HG02678 (cell line): Measurements from ENCODE around the gene SHPK.
"Not testable (repeated sequence)": the region's sequence is repeated elsewhere in the genome, so short reads cannot be mapped to it uniquely, and the experiment has no call there.

Source experiments
- ATAC-seq: cut with Tn5 transposase; IDR thresholded peaks from one replicate; pipeline ENCODE4 v1.9.1; 2021; ENCODE audit warnings: mild to moderate bottlenecking, moderate library complexity; ENCODE audit not compliant: unreplicated experiment

Gene SHPK

DNA sequence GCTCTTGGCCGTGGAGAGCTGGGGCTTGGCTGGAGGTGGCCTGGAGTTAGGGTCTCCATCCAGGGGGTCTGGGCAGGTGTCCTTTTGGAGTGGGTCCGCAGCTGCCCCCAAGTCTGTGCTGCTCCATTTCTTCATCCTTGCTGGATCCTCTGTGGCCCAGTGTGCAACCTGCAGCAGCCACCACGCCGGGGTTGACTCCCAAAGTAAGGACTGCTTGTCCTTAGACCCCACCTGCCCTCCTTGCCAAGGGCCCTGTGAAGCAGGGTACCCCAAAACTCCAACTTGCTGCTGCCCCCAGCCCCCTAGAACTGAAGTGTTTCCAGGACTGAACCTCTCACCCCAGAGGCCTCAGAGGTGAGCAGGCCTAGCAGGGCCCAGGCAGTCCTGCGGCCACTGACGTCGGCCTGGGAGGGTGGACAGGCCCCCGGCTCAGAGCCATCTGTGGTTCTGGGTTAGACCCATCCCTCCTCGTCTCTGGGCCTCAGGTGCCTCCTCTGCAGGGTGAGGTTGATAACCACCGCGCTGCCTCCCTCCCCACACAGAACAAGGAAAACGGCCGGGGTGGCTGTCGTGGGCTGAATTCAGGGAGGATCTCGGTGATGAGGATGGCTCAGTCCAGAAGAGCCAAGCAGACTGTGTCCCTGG, 43.7 kb downstream of the SHPK start:
- ATAC-seq = no peak

DNA sequence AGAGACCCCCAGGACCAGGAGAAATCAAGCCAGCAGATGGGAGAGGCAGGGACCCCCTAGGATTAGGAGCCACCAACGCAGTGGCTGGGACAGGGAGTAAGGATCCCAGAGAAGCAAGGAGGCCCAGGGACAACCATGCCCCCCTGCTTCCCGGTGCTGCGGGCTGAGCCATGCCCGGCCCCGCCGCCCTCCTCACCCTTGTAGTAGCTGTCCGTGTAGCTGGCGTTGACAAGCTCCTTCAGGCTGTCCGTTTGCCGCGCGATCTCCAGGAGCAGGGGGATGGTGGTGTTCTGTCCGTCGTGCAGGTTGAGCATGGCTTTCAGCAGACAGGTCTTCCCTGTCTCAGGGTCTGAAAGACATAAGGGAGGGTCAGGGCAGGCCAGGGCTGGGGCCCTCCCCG, 45.3 kb downstream of the SHPK start:
- ATAC-seq = no peak

DNA sequence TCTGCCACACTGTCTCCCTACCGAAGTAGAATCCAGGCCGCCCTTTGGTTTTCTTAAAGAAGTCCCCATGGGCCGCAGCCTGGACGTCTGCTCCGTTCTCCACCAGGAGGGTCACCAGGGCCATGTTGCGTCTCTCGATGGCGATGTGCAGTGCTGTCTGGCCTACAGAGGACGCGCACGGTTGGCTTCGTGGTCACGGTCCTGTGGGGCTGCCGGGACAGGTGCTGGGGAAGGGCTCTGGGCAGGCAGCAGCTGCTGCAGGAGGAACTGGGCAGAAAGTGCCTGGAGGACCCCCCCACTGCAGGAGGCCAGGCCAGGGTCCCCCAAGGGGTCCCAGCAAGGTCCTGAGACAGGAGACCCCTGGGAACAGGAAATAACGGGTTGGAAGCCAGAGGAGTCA, 45.8 kb downstream of the SHPK start:
- ATAC-seq = no peak

DNA sequence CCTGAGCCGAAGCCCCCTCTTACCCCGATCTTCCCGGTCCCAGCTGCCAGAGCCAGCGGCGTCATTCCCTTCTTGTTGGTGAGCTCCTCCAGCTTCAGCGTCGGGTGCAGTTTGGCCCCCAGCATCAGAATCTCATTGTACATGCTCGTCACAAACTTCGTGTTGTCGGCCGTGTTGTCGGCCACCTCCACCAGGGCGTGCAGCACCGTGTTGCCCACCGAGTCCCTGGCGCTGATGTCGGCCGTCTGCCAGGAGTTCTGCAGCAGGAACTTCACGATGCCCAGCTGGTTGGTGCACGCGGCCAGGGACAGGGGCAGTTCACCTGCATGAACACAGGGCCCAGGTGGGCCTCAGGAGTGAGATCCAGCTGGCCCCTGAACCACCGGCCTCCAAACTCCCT, 46.3 kb downstream of the SHPK start:
- ATAC-seq = no peak

DNA sequence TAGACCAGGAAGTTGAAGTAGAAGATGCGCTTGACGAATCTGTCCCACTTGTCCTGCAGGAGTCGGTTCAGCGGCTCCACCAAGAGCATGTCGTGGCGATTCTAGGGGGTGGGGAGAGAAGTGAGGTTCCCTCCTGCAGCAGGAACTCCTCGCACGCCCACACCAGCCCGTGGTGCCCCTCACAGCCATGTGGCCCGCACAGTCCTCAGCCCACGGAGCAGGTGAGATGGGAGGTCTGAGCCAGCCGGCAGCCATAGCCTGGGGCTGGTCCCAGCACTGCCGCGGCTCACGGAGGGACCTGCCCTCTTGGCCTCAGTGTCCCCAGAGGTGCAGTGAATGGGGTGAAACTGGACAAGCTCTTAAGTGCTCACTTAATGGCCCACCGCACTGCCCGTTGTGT, 50.2 kb downstream of the SHPK start:
- no peak for ATAC-seq

DNA sequence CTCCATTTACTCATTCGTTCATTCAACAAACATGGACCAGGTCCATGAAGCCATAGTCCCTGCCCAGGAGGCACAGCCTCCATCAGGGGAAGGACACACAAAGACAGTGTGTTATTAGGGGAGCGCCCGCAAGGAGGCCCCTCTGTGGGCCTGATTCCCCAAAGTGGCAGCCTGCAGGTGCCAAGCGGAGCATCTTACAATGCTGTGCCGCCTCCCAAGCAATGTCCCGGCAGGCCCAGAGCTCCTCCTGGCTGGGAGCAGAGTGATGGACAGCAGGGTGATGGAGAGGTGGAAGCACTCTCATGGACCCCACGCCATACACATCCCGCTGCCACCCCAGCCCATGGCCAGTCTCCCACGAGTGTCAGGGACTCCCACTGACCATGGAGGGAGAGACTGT, 52.6 kb downstream of the SHPK start:
- ATAC-seq = no peak

DNA sequence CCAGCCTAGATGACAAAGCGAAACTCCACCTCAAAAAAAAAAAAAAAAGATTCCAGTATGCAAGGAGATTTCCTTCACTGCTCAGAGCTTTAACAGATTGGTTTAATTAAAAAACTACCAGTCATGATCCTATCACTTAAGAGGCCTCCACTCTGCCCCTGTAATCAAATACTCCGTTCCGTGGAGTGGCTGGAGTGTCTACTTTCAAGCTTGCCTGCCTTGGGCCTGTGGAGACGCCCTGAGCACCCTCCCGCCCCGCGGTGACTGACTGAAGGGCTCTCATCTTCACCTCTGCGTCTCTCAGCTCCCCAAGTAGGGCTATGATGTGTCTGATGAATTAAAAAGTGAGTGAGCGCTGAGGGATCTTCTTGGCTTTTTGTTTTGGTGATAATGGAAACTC, 53.1 kb downstream of the SHPK start:
- no peak for ATAC-seq

DNA sequence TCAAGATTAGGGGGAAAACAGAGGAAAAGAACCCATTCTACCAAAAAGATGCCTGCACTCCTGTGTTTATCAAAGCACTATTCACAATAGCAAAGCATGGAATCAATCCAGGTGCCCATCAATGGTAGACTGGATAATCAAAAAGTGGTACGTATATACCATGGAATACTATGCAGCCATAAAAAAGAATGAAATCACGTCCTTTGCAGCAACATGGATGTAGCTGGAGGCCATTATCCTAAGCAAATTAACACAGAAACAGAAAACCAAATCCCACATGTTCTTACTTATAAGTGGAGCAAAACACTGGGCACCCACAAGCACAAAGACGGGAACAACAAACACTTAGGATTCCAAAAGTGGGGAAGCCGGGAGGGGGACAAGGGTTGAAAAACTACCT, 57.4 kb downstream of the SHPK start:
- not testable (repeated sequence) for ATAC-seq

DNA sequence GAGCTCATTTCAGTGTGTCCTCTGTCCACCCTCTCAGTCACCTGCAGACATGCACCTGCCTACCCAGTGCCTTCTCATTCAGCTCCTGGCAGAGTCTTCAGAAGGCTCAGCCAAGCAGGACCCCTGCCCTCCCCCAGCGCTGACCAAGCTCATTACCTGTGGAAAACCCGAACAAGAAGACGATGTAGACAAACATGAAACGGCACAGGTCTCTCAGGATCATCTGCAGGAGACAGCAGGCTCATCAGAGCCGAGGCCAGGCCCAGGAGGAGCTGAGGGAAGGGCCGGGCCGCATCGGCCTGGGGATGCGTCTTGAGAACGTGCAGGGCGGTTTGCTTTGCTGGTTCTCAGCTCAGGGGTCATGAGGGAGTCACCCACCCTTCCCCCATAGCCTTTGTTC, 59.1 kb downstream of the SHPK start:
- ATAC-seq = no peak

DNA sequence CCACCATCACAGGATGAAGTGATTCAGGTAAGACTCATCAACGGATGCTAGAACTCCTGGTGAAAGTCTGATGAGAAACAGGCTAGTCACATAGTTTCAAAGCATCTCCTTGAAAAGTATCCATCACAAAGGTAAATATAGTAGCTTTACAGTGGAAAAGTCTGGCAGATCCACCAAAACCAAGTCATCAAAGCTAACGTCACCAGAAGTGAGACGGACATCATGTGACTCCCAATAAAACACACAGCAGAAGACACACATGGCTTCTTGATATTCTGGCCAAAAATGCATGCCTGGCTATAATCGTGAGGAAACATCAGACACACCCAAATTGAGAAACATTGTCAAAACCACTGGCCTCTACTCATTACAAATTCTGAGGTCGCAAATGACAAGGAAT, 60.5 kb downstream of the SHPK start:
- ATAC-seq = no peak

DNA sequence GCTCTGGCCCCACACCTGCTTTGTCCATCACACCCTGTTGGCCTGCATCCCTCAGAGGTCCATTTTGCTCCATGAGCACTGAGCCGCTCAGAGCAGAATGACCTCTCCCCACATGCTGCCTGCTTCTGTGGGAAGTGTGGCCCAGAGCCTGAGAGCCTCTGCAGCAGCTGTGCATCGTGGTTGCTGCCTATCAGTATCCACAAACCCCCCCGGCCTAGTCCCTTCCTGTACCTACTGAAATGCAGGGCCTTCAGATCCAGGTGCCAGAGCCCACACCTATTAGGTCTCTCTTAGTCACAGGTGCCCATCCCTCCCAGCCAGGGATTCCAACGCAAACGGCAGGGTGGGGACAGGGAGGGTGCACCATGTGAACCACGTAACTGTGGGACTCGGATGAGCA, 61.8 kb downstream of the SHPK start:
- ATAC-seq = no peak

DNA sequence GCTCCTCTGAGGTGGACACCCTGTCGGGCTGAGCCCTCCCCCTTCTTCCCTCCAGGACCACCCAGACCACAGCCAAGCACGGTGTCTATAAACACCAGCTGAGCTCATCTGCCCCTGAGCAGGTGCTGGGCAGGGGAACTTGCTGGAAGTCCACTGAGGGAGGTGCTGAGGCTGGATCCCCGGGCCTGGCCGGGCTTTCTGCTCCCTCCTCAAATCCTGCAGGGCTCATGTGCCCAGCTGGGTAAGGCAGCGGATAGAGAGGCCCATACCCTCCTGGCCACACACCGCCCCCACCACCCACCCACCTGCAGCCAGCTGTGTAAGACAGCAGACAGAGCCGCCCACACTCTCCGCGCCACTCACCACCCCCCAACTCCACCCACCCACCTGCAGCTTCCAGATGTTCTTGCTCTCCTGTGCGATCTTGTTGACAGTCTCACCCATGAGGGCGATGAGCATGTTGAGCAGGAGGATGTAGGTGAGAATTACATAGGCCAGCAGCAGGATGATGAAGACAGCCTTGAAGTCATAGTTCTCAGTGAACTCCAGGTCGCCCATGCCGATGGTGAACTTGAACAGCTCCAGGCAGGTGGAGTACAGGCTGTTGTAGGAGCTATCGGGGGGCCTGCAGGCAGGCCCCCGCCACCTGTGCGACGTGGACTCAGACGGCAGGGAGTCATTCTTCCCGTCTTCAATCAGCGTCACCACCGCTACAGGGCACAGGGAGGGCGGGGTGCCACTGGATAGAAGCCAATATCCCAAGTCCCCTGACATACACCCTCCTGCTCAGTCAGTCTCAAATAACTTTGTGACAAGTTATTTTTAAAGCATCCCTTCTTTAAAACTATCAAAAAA, 62.6 kb downstream of the SHPK start:
- no peak for ATAC-seq

DNA sequence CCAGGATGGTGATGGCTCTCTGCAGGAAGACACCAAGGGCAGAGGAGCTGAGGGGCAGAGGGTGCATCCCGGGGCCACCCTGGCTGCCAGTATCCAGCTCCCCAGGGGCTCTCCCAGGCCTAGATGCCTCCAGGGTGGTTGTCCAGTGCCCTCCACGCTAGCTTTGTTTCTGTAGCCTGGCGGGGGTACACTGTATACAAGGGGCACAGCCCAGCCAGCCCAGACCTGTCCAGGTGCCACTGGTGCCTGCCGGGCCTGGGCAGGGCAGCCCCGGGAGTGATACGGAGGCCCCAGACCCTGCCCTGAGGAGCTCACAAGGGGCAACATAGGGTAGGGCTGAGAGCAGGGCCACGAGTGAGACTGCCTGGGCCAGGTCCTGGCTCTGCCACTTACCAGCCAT, 63.8 kb downstream of the SHPK start:
- ATAC-seq = no peak

DNA sequence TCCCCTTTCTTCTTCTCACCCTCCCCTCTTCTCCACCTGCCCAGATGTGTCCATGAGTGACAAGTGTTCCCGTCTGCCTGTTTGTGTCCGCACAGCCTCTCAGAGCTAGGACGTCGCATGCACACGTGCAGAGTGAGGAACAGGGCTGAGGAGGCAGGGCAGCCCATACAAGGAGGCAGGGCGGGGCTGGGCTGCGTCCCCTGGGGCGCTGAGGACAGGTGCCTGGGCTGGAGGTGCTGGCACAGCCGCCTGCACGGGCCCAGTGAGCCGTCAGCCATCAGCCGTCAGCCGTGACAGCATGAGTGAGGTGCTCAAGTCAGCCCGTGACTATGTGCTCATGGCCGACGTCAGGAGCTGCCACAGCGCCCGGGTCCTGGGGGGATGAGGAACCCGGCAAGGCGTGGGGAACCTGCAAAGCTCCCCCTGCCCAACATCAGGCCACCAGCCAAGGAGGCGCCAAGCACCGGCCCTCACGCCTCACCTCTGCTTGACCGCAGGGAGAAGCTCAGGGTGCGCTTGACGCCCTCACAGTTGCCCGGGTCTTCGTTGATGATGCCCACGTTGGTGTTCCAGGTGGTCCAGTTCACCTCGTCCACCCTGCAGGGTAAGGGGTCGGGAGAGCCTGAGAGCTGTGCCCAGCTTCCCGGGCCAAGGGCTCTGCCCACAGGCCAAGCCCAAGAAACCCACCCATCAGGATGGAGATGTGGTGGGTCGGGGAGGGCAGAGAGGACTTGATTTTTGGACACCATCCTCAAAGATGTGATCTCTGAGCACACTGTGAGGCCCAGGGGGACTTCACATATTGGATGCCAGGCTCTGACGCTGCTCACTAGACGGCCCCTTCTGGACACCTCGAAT, 64.8 kb downstream of the SHPK start:
- ATAC-seq = no peak

DNA sequence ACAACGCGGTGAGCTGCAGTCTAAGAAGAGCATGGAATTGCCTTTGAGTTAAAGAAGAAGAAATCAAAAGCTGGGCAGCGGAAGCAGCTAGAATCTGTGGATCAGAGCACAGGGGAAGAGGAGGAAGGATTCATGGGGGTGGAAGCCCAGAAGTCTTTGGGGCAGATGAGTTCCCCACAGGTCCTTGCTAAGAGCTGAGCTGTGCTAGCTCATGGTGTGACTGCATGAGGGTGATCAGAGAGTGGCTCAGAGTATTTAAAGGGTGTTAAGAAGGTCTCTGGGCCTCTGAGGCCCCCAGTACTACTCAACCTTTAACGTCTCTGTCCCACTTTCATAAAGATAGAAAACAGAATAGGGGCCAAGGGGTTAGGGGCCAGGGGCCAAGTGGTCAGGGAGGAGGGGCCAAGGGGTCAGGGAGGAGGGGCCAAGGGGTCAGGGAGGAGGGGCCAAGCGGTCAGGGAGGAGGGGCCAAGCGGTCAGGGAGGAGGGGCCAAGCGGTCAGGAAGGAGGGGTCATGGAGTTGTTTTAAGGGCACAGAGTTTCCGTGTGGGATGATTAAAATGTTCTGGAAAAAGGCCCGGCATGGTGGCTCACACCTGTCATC, 66.4 kb downstream of the SHPK start:
- no peak for ATAC-seq

DNA sequence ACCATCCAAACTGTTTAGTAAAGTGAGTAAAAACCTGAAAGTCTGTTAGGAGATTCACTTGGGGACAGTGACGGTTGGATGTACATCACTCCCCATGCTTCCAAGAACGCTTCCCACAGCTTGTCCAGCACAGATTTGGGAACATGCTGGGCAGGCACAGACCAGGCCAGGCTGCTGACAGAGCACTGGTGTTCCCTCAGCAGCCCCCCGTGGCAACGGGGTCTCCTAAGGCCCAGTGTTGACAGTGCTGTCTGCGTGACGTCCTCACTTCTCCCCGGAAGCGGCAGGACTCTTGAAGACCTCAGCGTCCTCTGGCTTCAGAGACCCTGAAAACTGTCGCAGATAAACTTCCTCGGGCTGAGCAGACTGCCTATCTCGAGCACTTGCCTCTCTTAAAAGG, 69.5 kb downstream of the SHPK start:
- ATAC-seq = no peak

DNA sequence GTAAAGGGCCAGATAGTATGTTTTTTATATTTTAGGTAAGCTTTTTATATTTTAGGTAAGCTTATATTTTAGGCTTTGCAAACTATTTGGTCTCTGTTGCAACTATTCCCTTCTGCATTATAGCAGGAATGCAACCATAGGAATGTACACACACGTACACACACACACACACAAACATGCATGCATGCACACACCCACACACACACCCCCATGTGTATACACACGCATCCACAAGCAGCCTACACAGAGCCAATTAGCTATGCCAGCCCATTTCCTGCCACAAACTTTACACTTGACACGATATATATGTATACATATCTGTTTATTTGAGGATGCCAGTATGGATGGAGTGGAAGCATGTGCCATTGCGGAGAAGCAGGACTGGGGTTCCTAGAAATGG, 70.9 kb downstream of the SHPK start:
- no peak for ATAC-seq

DNA sequence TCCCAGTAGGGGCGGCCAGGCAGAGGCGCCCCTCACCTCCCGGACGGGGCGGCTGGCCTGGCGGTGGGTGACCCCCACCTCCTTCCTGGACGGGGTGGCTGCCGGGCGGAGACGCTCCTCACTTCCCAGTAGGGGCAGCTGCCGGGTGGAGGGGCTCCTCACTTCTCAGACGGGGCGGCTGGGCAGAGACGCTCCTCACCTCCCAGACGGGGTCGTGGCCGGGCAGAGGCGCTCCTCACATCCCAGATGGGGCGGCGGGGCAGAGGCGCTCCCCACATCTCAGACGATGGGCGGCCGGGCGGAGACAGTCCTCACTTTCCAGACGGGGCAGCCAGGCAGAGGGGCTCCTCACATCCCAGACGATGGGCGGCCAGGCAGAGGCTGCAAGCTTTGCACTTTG, 71.8 kb downstream of the SHPK start:
- not testable (repeated sequence) for ATAC-seq

DNA sequence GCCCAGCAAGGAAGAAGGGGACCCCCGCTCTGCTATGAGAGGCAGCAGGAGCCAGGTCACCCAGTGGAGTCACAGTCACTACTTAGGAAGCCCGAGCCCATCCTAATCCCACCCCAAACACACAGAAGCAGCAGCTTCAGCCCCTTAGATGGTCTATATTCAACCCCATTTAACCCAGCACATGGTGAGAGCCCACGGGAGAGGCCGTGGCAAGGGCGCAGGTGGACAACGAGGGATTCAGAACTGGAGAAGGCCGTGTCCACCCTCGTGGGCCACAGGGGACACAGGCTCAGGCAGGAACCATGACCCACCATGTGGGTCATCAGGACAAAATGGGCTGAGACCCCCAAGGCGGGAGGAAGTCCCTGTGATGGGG, 76.8 kb downstream of the SHPK start:
- no peak for ATAC-seq

DNA sequence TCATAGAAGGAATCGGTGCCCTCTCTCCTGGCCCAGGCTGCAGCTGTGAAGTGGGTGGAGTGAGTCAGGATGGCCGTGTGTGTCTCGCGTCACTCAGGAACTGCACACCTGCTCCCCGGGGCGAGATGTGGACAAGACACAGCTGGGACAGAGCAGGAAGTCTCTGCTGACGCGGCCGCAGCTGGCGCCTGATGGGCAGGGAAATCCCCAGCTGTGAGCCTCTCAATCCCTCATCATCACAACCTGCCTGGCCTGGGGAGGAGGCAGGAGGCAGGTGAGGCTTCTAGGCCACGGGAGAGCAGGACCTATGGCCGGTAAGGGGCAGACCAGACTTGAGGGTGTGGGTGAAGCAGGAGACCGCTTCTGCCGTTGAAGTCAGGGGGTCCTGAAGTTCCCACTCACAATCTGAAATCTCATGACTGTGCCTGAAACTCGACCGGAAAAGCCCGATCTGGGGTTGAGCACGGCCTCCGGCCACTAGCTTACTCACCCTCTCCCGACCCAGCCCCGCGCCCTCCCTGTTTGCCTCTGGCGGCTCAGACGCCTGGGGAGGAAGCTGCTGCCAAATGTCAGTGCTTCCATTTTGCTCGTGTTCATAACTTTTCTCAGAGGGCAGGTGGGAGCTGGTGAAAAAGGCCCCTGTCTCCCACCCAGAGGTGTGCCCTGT, 77.3 kb downstream of the SHPK start:
- ATAC-seq = peak; percentile 88
